ENCODE data around the gene UBAC1. TPM values are rescaled to one million over a fixed set of nuclear protein-coding genes. Genes with fewer than 3 reads are reported as not detected.

Gene UBAC1
- total and polyA plus RNA-seq, 5 donors from 2014 or later, result 17.8 to 27.7 (median 23.8) TPM

DNA sequence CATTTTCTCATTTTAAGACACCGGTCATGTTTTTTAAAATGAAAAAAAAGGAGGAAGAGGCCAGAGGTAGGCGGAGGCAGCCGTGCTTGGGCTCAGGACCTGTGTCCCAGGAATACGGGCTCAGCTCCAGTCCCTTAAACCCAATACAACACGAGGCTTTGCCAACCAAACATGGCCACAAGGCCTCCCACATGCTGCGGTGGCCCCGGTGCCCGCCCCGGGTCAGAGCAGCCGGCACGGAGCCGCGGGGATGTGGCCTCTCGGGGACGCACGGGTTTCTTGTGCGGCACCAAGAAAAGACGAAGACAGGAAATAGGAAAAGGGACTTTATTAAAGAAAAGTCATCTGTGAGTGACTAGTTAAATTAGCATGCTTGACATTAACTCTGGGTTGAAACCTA lies 28.5 kb downstream of the UBAC1 start:
- Mint-ChIP-seq H3K4me3 (no peak overlapping the region), H3K9me3 (no peaks in the 10 kb centered on the region), H3K4me1 (peaks cover 0 to 2% (median 0%) of the 10 kb centered on the region in 4 donors), H3K27ac (no peak overlapping the region), H3K27me3 (no peaks in the 10 kb centered on the region), H3K36me3 (peaks cover 21% of the 10 kb centered on the region)
- no peak for ATAC-seq (ENCODE audit: low read depth in 2 of 2)
- H3K9me3 ChIP-seq (ENCODE audit: control insufficient read depth in 2 of 2, low read length in 2 of 2), result no peaks in the 10 kb centered on the region
- H3K4me1 ChIP-seq (ENCODE audit: control insufficient read depth, insufficient read depth, low read length, poor library complexity, severe bottlenecking), result no peaks in the 10 kb centered on the region
- H3K36me3 ChIP-seq (ENCODE audit: control insufficient read depth, insufficient read depth, low read length), result peaks cover 39% of the 10 kb centered on the region
- no peaks in the 10 kb centered on the region for H3K27me3 ChIP-seq (ENCODE audit: control insufficient read depth, insufficient read depth, low read length)
- no peak overlapping the region for H3K4me3 ChIP-seq (ENCODE audit: low read depth, low read length)
- DNase-seq, result no peak
- H3K27ac ChIP-seq (ENCODE audit: insufficient read depth, low read length, poor library complexity, severe bottlenecking), result no peak overlapping the region

DNA sequence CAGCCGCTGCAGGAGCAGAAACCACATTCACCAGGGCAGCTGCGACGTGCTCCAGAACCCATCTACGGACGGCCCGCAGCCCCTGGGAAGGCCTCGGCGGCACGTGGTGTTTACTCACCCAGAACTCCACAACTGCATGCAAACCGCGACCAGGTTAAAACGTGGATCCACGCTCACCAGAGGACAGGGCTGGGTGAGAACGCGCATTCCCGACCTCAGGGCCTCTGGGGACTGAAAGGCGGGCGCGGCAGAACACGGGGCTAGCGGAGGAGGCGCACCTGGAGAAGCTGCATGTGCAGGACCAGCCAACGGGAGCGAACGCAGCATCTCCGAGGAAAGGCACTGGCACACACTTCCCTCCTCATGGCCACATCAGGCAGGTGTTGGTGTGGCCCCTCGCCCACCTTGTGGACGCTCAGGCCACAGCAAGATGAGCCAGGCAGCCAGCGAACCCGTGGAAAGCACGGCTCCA lies 29.8 kb downstream of the UBAC1 start:
- DNase-seq (no peak), ATAC-seq (ENCODE audit: low read depth in 2 of 2) (no peak)
- Histone ChIP-seq H3K4me3 (ENCODE audit: low read depth, low read length) (no peak overlapping the region), H3K36me3 (ENCODE audit: control insufficient read depth, insufficient read depth, low read length) (peaks cover 29% of the 10 kb centered on the region), H3K27ac (ENCODE audit: insufficient read depth, low read length, poor library complexity, severe bottlenecking) (no peak overlapping the region), H3K9me3 (ENCODE audit: control insufficient read depth in 2 of 2, low read length in 2 of 2) (no peaks in the 10 kb centered on the region), H3K27me3 (ENCODE audit: control insufficient read depth, insufficient read depth, low read length) (no peaks in the 10 kb centered on the region), H3K4me1 (ENCODE audit: control insufficient read depth, insufficient read depth, low read length, poor library complexity, severe bottlenecking) (no peaks in the 10 kb centered on the region)
- H3K4me3 Mint-ChIP-seq, result no peak overlapping the region
- no peak overlapping the region for H3K27ac Mint-ChIP-seq
- H3K9me3 Mint-ChIP-seq, result no peaks in the 10 kb centered on the region
- H3K36me3 Mint-ChIP-seq, result peaks cover 18% of the 10 kb centered on the region
- H3K27me3 Mint-ChIP-seq, result no peaks in the 10 kb centered on the region
- H3K4me1 Mint-ChIP-seq, result peaks cover 0 to 2% (median 0%) of the 10 kb centered on the region in 4 donors

DNA sequence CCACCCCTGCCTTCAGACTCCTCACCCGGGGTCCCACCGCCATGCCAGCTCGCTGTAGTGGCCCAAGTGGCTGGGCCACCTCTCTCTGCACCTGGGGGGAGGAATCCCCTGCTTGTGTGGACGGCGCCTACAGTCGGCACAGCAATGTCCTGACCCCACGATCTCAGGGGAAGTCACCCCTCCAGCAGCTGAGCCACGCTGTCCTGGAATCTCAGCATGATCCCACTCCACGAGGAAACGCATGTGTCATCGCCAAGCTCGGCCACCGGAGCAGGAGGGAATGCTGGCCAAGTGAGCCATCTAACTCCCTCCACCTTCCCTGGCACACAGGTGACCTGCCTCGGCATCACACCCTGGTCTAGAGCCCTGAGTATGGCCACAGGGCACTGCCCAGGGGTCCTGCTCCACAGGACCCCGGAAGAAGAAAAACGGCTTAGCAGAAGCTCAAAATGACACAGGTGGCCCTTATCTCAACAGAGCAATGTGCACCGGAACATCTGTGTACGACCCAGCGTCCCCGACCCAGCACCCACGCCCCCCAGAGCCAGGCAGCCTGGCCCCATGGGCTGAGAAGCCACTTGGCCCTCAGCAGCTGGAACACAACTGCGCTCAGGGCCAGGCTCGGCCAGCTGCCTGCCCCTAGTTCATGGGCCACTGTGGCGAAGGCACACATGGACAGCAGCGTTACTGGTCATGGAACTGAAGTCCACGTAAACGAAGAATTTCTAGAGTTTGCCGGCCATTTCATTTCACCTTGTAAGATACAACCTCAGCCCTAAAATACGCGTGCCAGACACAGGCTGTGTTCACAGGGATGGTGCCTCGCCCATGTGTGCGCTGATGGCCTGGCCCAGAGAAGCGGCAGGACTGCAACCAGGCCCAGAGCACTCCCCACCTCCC lies 30.5 kb downstream of the UBAC1 start:
- Mint-ChIP-seq H3K9me3 (no peaks in the 10 kb centered on the region), H3K4me1 (peaks cover 0 to 5% (median 3%) of the 10 kb centered on the region in 4 donors), H3K27me3 (no peaks in the 10 kb centered on the region), H3K4me3 (no peak overlapping the region), H3K27ac (no peak overlapping the region), H3K36me3 (peaks cover 14% of the 10 kb centered on the region)
- Histone ChIP-seq H3K27ac (ENCODE audit: insufficient read depth, low read length, poor library complexity, severe bottlenecking) (no peak overlapping the region), H3K4me3 (ENCODE audit: low read depth, low read length) (no peak overlapping the region), H3K4me1 (ENCODE audit: control insufficient read depth, insufficient read depth, low read length, poor library complexity, severe bottlenecking) (no peaks in the 10 kb centered on the region), H3K36me3 (ENCODE audit: control insufficient read depth, insufficient read depth, low read length) (peaks cover 26% of the 10 kb centered on the region), H3K9me3 (ENCODE audit: control insufficient read depth in 2 of 2, low read length in 2 of 2) (no peaks in the 10 kb centered on the region), H3K27me3 (ENCODE audit: control insufficient read depth, insufficient read depth, low read length) (no peaks in the 10 kb centered on the region)
- DNase-seq, result no peak
- no peak for ATAC-seq (ENCODE audit: low read depth in 2 of 2)

DNA sequence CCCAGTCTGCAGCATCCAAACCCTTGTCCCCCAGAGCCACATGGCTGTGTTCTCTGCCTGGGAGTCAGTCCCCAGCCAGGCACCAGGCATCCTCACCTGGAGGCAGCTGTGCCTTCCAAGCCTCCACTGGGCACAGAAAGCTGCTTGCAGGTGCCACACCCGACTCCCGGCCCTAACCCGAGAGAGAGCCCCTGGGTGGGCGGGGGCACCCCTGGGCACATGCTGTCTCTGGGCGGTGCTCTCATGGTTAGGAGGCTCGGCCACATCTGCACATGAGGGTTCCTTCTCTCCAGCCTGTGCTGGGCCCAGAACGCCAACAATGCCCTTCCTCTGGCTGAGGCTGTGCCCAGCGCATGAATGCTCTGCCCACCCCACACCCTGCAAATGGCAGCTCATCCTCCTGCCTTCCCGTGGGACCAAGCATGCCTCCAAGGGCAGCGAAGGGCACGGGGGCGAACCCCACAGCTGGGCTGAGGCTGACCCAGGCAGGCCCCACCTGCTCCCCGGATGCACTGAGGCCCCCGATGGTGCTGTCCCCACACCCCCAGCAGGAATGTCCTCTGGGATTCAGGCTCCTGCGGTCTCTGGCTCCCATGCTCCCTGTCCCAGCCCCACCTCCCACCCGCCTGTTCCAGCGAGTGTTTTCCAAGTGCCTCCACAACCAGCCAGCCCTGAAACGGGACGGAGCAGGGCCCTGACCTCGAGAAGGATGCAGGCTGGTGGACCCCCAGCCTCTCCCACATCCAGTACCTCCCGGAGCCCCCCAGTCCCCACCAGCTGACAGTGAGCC lies 31.3 kb downstream of the UBAC1 start:
- ATAC-seq (ENCODE audit: low read depth in 2 of 2) (no peak), DNase-seq (no peak)
- H3K27ac Mint-ChIP-seq, result no peak overlapping the region
- H3K9me3 Mint-ChIP-seq, result no peaks in the 10 kb centered on the region
- no peaks in the 10 kb centered on the region for H3K9me3 ChIP-seq (ENCODE audit: control insufficient read depth in 2 of 2, low read length in 2 of 2)
- no peaks in the 10 kb centered on the region for H3K27me3 ChIP-seq (ENCODE audit: control insufficient read depth, insufficient read depth, low read length)
- H3K27me3 Mint-ChIP-seq, result no peaks in the 10 kb centered on the region
- peaks cover 0 to 12% (median 3%) of the 10 kb centered on the region in 4 donors for H3K4me1 Mint-ChIP-seq
- H3K36me3 ChIP-seq (ENCODE audit: control insufficient read depth, insufficient read depth, low read length), result peaks cover 18% of the 10 kb centered on the region
- no peak overlapping the region for H3K4me3 Mint-ChIP-seq
- H3K27ac ChIP-seq (ENCODE audit: insufficient read depth, low read length, poor library complexity, severe bottlenecking), result no peak overlapping the region
- H3K4me1 ChIP-seq (ENCODE audit: control insufficient read depth, insufficient read depth, low read length, poor library complexity, severe bottlenecking), result no peaks in the 10 kb centered on the region
- H3K4me3 ChIP-seq (ENCODE audit: low read depth, low read length), result no peak overlapping the region
- peaks cover 14% of the 10 kb centered on the region for H3K36me3 Mint-ChIP-seq

DNA sequence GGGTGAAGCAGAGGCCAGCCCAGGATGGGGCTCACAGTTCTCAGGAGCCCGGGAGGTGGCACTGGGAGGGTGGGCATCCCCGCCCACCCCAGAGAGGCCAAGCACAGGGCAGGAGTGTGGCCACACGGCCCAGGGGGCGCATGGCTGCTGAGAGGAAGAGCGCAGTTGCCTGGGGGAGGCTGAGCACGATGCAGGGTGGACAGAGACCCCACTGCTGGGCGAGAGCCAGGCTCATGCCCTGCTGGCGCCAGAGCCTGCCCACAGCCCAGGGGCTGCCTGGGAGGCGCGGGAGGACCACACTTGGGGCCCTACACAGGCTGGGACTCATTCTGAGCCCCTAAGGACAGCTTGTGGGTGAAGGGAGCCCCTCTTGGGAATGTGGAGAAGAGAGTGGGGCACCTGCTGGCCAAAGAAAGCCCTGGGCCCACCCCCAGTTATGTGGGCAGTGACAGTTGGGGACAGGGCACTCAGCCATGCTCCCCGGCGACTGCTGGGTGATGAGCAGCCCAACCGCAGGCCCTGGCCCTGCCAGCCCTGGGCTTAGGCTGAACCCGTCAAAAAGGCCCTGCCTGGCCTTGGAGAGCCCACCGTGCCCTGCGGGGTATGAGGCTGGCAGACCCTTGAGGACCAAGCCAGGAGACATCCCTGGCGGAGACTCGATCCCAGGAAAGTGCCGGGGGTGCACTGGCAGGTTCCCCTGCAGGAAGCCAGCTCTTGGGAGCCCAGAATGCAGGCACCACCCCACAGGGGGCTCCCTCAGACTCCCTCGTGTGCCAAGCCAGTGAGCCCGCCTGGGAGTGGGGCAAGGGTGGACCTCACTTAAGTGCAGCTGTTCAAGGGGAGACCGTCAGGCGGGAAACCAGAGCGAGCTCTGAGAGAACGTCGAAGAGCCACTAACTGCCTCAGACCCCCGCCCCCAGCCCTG lies 32.2 kb downstream of the UBAC1 start:
- Mint-ChIP-seq H3K36me3 (peaks cover 15% of the 10 kb centered on the region), H3K4me3 (no peak overlapping the region), H3K27me3 (no peaks in the 10 kb centered on the region), H3K9me3 (no peaks in the 10 kb centered on the region), H3K27ac (no peak overlapping the region), H3K4me1 (peaks cover 0 to 12% (median 3%) of the 10 kb centered on the region in 4 donors)
- no peaks in the 10 kb centered on the region for H3K4me1 ChIP-seq (ENCODE audit: control insufficient read depth, insufficient read depth, low read length, poor library complexity, severe bottlenecking)
- H3K36me3 ChIP-seq (ENCODE audit: control insufficient read depth, insufficient read depth, low read length), result peaks cover 15% of the 10 kb centered on the region
- DNase-seq, result no peak
- H3K27me3 ChIP-seq (ENCODE audit: control insufficient read depth, insufficient read depth, low read length), result no peaks in the 10 kb centered on the region
- H3K4me3 ChIP-seq (ENCODE audit: low read depth, low read length), result no peak overlapping the region
- no peak for ATAC-seq (ENCODE audit: low read depth in 2 of 2)
- H3K9me3 ChIP-seq (ENCODE audit: control insufficient read depth in 2 of 2, low read length in 2 of 2), result no peaks in the 10 kb centered on the region
- H3K27ac ChIP-seq (ENCODE audit: insufficient read depth, low read length, poor library complexity, severe bottlenecking), result no peak overlapping the region

DNA sequence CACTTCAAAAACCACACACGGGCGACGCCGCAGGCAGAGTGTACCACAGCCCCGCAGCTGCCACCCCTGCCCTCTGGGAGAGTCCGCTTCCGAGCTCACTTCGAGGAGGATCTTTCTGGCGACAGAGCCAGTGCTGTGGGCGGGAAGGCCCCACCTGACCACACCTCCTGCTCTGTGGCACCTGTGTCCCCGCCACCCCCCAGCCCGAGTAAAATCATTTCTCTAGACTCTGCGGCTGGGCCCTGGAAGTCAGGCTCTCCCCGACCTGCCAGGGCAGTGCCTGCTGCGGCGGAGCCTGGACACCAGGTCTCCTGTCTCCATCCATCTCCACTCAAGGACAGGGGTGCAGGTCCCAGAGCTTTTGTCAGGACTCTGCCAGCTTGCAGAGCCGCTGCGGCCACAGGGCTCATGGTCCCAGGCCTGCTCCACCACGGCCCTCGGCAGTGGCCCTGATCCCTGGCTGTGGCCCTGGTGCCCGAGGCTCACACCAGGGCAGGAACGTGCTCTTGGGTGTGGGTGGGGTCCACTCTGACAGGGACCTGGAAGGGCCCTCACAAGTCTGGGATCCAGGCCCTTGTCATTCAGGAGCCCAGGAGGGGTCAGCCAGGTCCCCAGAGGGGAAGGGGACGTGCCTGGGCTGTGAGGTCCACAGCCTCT lies 33.0 kb downstream of the UBAC1 start:
- H3K4me3 Mint-ChIP-seq, result no peak overlapping the region
- H3K36me3 Mint-ChIP-seq, result peaks cover 11% of the 10 kb centered on the region

More for the DNA sequence above, 33.0 kb downstream of the UBAC1 start:
- H3K27me3 ChIP-seq (ENCODE audit: control insufficient read depth, insufficient read depth, low read length), result no peaks in the 10 kb centered on the region
- H3K4me1 ChIP-seq (ENCODE audit: control insufficient read depth, insufficient read depth, low read length, poor library complexity, severe bottlenecking), result no peaks in the 10 kb centered on the region
- H3K36me3 ChIP-seq (ENCODE audit: control insufficient read depth, insufficient read depth, low read length), result peaks cover 10% of the 10 kb centered on the region
- Mint-ChIP-seq H3K9me3 (no peaks in the 10 kb centered on the region), H3K27ac (peak overlapping the region in 1 of 3 donors; percentile 66), H3K27me3 (no peaks in the 10 kb centered on the region), H3K4me1 (peaks cover 0 to 12% (median 3%) of the 10 kb centered on the region in 4 donors)
- H3K9me3 ChIP-seq (ENCODE audit: control insufficient read depth in 2 of 2, low read length in 2 of 2), result no peaks in the 10 kb centered on the region
- no peak for ATAC-seq (ENCODE audit: low read depth in 2 of 2)
- no peak for DNase-seq
- H3K27ac ChIP-seq (ENCODE audit: insufficient read depth, low read length, poor library complexity, severe bottlenecking), result no peak overlapping the region
- H3K4me3 ChIP-seq (ENCODE audit: low read depth, low read length), result no peak overlapping the region

All from CD4-positive, CD25-positive, alpha-beta regulatory T cell (primary cell).